HG02588 (cell line): ENCODE measurements around the gene SAMD4B.
"Not testable (repeated sequence)": the region's sequence is repeated elsewhere in the genome, so short reads cannot be mapped to it uniquely, and the experiment has no call there.

Source experiments
- ATAC-seq: cut with Tn5 transposase; IDR thresholded peaks from one replicate; pipeline ENCODE4 v1.9.1; 2021; ENCODE audit warnings: mild to moderate bottlenecking, moderate library complexity; ENCODE audit not compliant: unreplicated experiment

The SAMD4B gene

GRCh38 chr19:39362682-39363657, 20.7 kb downstream of the SAMD4B start:
- no peak for ATAC-seq

GRCh38 chr19:39363901-39364457, 21.8 kb downstream of the SAMD4B start:
- no peak for ATAC-seq

- no peak for ATAC-seq
Observed at GRCh38 chr19:39365531-39365930, 23.3 kb downstream of the SAMD4B start.

- no peak for ATAC-seq
Observed at GRCh38 chr19:39369200-39369599, 27.0 kb downstream of the SAMD4B start.

GRCh38 chr19:39370735-39371134, 28.5 kb downstream of the SAMD4B start:
- ATAC-seq, result no peak

- ATAC-seq, result no peak
Observed at GRCh38 chr19:39372047-39372802, 30.0 kb downstream of the SAMD4B start.

GRCh38 chr19:39372941-39373340, 30.7 kb downstream of the SAMD4B start:
- ATAC-seq, result no peak

GRCh38 chr19:39375929-39376328, 33.7 kb downstream of the SAMD4B start:
- ATAC-seq, result no peak

- no peak for ATAC-seq
Observed at GRCh38 chr19:39377373-39378362, 35.4 kb downstream of the SAMD4B start.

- ATAC-seq, result not testable (repeated sequence)
Observed at GRCh38 chr19:39379366-39379765, 37.1 kb downstream of the SAMD4B start.

- ATAC-seq, result no peak
Observed at GRCh38 chr19:39379865-39380396, 37.7 kb downstream of the SAMD4B start.

- no peak for ATAC-seq
Observed at GRCh38 chr19:39380521-39381502, 38.6 kb downstream of the SAMD4B start.

- ATAC-seq, result no peak
Observed at GRCh38 chr19:39381910-39382611, 39.8 kb downstream of the SAMD4B start.

GRCh38 chr19:39382991-39383828, 41.0 kb downstream of the SAMD4B start:
- no peak for ATAC-seq

- no peak for ATAC-seq
Observed at GRCh38 chr19:39384839-39385568, 42.8 kb downstream of the SAMD4B start.

- ATAC-seq, result no peak
Observed at GRCh38 chr19:39385629-39386411, 43.6 kb downstream of the SAMD4B start.
